Measurements from ENCODE around the gene APLN.

The APLN gene

DNA sequence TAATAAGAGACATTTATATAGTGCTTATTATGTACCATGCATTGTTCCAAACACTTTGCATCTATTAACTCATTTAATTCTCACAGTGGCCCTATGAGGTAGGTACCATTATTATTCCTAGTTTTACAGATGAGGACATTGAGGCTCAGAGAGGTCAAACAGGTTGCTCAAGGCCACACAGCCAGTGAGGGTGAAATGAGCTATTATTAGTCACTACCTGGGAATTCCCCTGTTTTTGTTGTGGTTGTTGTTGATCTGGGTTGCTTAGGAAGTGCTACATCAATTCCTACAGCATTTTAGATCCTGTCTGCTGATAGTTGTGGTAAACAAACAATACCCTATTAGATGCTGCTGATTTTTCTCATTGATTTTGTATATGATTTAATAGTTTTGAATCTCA is 41.2 kb downstream of the APLN start:
- Mint-ChIP-seq H3K36me3 (no peaks in the 10 kb centered on the region), H3K27me3 (no peaks in the 10 kb centered on the region), H3K4me3 (no peak overlapping the region), H3K4me1 (no peaks in the 10 kb centered on the region), H3K27ac (peak overlapping the region; percentile 60), H3K9me3 (no peaks in the 10 kb centered on the region)
- peak; percentile 50 for ATAC-seq (ENCODE audit: low read depth)
- no peak for DNase-seq (ENCODE audit: low spot score in 2 of 2)

DNA sequence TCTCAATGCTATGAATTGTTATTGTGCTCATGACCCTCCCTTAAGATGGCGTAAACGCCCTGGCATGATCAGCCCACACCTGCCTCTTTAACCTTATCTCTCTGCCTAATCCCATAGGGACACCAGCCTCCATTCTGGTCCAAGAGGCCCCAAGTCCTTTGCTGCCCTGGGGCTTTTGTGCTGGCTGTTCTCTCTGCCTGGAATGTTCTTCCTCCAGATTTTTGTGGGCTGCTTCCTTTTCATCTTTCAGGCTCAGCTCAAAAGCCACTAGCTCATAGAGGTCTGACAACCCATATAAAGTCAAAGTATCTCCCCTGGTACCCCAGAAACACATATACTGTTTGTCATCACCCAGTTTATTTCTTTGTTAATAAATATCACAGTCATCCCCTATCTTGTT is 42.4 kb downstream of the APLN start:
- no peaks in the 10 kb centered on the region for H3K4me1 Mint-ChIP-seq
- H3K36me3 Mint-ChIP-seq = no peaks in the 10 kb centered on the region
- no peak overlapping the region for H3K27ac Mint-ChIP-seq
- no peaks in the 10 kb centered on the region for H3K9me3 Mint-ChIP-seq
- no peak overlapping the region for H3K4me3 Mint-ChIP-seq
- DNase-seq (ENCODE audit: low spot score in 2 of 2) (no peak), ATAC-seq (ENCODE audit: low read depth) (no peak)
- no peaks in the 10 kb centered on the region for H3K27me3 Mint-ChIP-seq

DNA sequence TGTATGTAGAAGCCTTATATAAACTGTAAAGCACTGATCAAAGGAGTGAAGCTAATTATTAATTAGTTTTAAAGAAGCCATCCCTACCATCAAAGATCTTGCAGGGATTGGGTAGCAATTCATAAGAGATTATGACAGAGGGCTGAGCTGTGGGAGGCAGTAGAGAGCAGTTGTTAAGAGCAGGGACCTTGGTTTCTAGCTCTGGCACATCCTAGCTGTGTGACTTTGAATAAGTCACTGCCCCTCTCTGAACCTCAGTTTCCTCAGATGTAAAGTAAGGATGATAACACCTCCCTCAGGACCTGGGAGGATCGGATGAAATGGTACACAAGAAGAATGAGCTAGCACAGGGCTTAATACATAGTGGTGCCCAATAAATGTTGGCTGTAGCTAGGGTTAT is 45.4 kb downstream of the APLN start:
- no peak overlapping the region for H3K27ac Mint-ChIP-seq
- DNase-seq (ENCODE audit: low spot score in 2 of 2) = no peak
- H3K9me3 Mint-ChIP-seq = no peaks in the 10 kb centered on the region
- peaks cover 7% of the 10 kb centered on the region for H3K4me1 Mint-ChIP-seq
- no peaks in the 10 kb centered on the region for H3K36me3 Mint-ChIP-seq
- ATAC-seq (ENCODE audit: low read depth) = no peak
- H3K4me3 Mint-ChIP-seq = no peak overlapping the region
- H3K27me3 Mint-ChIP-seq = no peaks in the 10 kb centered on the region

DNA sequence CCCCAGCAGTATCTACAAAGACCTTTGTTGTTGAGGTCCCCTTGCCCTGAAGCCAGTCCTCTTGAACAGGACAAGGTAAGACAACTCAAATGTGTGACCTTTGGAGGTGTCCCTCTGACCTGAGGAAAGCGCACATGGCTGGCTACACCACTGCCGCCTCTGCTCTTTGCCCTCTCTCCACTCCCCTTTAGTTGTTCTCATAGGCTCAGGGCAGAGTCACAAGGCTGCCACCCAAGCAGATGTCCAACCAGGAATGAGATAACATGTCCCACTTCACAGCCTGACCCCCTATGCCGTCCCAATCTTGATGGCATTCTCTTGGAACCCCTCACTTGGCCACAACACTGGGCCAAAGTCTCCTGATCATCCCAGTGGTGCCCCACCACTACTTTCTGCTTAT is 46.3 kb downstream of the APLN start:
- H3K36me3 Mint-ChIP-seq = no peaks in the 10 kb centered on the region
- no peak overlapping the region for H3K4me3 Mint-ChIP-seq
- ATAC-seq (ENCODE audit: low read depth) = no peak
- H3K27me3 Mint-ChIP-seq = no peaks in the 10 kb centered on the region
- H3K9me3 Mint-ChIP-seq = no peaks in the 10 kb centered on the region
- no peak for DNase-seq (ENCODE audit: low spot score in 2 of 2)
- H3K27ac Mint-ChIP-seq = no peak overlapping the region
- H3K4me1 Mint-ChIP-seq = peaks cover 12% of the 10 kb centered on the region

DNA sequence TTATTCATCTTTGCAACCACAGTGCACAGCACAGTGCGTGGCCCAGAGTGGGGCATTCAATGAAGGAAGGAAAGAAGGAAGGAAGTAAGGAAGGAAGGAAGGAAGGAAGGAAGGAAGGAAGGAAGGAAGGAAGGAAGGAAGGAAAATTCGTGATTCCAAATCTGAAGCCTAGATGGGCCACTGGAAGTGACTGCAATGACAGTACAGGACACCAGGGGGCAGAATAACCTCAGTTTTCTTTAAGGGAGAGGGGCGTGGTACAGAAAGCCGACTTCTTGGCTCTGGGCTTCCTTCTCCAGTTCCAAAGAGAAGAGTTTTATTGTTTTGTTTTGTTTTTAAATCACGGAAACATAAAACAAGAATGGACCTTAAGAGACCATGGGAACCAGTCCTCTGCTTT is 47.8 kb downstream of the APLN start:
- Mint-ChIP-seq H3K36me3 (no peaks in the 10 kb centered on the region), H3K27me3 (no peaks in the 10 kb centered on the region), H3K9me3 (no peaks in the 10 kb centered on the region), H3K4me1 (peaks cover 15% of the 10 kb centered on the region), H3K4me3 (no peak overlapping the region), H3K27ac (no peak overlapping the region)
- ATAC-seq (ENCODE audit: low read depth) = peak; percentile 60
- DNase-seq (ENCODE audit: low spot score in 2 of 2) = peak; percentile 43 to 68

DNA sequence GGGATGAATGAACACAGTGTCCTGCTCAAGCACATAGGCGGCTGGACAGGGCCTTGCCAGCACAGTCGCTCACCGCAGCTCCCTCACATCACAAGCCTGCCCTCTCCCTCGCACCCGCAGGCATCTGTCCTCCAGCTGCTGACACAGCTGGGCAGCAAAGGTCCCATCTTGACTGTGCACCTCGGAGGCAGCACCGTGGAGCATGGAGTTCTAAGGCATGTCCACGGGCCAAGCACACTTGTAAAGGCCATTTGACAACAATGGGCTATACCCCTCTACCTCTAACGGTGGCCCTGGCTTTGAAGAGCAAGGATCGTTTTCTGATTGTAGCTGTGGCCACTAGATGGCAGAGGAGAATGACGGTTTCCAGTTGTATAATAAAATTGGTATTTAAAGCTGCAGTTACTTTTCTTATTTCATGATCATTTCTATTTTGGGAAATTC is 53.8 kb downstream of the APLN start:
- no peak for DNase-seq (ENCODE audit: low spot score in 2 of 2)
- H3K4me3 Mint-ChIP-seq = no peak overlapping the region
- ATAC-seq (ENCODE audit: low read depth) = peak; percentile 38

DNA sequence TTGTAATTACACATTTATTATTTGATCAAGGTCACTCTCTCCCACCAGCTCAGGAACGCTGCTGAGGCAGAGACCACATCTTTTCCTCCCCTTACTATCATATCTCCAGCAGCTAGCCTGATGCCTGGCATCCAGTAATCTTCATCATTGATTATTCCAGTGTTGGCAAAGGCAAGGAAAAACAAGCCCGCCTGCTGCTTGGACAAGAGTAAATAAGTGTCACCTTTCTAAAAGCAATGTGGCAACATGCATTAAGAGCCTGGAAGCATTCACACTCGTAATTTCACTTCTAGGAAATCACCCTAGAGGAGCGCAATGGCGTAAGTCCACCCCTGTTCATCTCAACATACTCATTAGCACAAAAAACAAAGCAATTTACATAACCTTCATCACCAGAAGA is 54.8 kb downstream of the APLN start:
- ATAC-seq (ENCODE audit: low read depth) = no peak
- peaks cover 10% of the 10 kb centered on the region for H3K4me1 Mint-ChIP-seq
- no peaks in the 10 kb centered on the region for H3K27me3 Mint-ChIP-seq
- H3K36me3 Mint-ChIP-seq = no peaks in the 10 kb centered on the region
- no peaks in the 10 kb centered on the region for H3K9me3 Mint-ChIP-seq
- H3K4me3 Mint-ChIP-seq = no peak overlapping the region
- no peak for DNase-seq (ENCODE audit: low spot score in 2 of 2)
- H3K27ac Mint-ChIP-seq = peak overlapping the region; percentile 28

More for the DNA sequence above, 53.8 kb downstream of the APLN start:
- Mint-ChIP-seq H3K36me3 (no peaks in the 10 kb centered on the region), H3K9me3 (no peaks in the 10 kb centered on the region), H3K4me1 (peaks cover 12% of the 10 kb centered on the region), H3K27me3 (no peaks in the 10 kb centered on the region), H3K27ac (no peak overlapping the region)

DNA sequence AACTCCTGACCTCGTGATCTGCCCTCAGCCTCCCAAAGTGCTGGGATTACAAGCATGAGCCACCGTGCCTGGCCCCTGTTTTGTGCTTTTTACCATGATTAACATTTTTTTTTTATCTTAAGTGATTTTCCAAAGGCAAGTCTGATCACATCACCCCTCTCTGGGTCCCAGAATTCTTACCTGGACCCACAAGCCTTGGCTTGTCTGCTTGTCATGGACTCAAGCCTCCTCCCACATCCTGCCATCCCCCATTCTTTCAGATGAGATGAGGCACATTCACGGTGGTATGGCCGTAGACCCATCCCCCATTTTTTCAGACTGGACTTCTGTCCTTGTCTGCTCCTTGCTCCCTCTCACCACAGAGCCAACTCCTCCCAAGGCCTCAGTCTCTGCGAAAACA is 55.3 kb downstream of the APLN start:
- Mint-ChIP-seq H3K27me3 (no peaks in the 10 kb centered on the region), H3K36me3 (no peaks in the 10 kb centered on the region), H3K4me3 (no peak overlapping the region), H3K27ac (peak overlapping the region; percentile 28), H3K4me1 (peaks cover 10% of the 10 kb centered on the region), H3K9me3 (no peaks in the 10 kb centered on the region)
- no peak for DNase-seq (ENCODE audit: low spot score in 2 of 2)
- no peak for ATAC-seq (ENCODE audit: low read depth)

DNA sequence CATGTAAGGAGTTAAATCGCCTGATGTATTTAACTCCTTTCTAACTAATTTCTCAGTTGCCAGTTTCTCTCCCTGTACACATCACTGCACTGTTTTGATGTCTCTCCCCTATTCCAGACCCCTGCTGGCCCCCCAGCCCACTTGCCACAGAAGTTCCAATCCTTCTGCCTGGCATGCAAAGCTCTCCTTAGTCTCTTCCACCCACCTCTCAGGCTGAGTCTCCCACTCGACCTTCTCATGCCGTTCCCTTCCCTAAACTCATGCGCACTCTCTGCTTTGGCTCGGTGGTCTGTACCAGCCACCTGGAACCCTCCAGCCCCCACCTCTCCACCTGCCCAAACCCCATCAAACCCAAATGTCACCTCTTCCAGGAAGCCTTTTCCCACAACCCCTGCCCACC is 56.9 kb downstream of the APLN start:
- ATAC-seq (ENCODE audit: low read depth) (no peak), DNase-seq (ENCODE audit: low spot score in 2 of 2) (no peak)
- Mint-ChIP-seq H3K36me3 (no peaks in the 10 kb centered on the region), H3K27me3 (no peaks in the 10 kb centered on the region), H3K4me1 (peaks cover 3% of the 10 kb centered on the region), H3K27ac (no peak overlapping the region), H3K9me3 (no peaks in the 10 kb centered on the region), H3K4me3 (no peak overlapping the region)

DNA sequence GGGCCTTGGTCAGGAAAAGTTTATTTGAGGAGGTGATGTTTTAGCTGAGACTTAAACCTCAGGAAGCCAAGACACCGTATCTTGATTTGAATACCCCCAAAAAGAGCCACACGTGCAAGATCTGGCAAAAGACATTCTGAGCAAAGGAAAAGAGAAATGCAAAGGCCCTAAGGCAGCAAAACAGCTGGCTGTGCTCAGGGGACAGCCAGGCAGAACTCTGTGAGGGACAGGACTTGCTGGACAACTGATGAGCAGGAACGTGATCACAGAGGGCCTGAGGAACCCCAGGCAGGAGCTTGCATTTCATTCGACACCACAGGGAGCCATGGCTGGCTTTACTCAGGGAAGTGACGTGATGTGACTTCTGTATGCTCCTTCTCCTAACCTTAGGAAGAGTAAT is 58.7 kb downstream of the APLN start:
- ATAC-seq (ENCODE audit: low read depth) = no peak
- Mint-ChIP-seq H3K27me3 (no peaks in the 10 kb centered on the region), H3K9me3 (no peaks in the 10 kb centered on the region), H3K4me1 (no peaks in the 10 kb centered on the region), H3K4me3 (no peak overlapping the region), H3K36me3 (no peaks in the 10 kb centered on the region), H3K27ac (no peak overlapping the region)
- DNase-seq (ENCODE audit: low spot score in 2 of 2) = no peak

Measured in memory B cell (primary cell).